Stimulated activated naive CD4-positive, alpha-beta T cell (primary cell): ENCODE data around the gene RNU5D-1.
"Not testable (repeated sequence)": the region's sequence is repeated elsewhere in the genome, so short reads cannot be mapped to it uniquely, and the experiment has no call there.

ENCODE experiments used
- DNase-seq, 6 experiments: peaks; one replicate each; lab custom pipeline; 2025; lab: John Stamatoyannopoulos, UW

The RNU5D-1 gene

DNA sequence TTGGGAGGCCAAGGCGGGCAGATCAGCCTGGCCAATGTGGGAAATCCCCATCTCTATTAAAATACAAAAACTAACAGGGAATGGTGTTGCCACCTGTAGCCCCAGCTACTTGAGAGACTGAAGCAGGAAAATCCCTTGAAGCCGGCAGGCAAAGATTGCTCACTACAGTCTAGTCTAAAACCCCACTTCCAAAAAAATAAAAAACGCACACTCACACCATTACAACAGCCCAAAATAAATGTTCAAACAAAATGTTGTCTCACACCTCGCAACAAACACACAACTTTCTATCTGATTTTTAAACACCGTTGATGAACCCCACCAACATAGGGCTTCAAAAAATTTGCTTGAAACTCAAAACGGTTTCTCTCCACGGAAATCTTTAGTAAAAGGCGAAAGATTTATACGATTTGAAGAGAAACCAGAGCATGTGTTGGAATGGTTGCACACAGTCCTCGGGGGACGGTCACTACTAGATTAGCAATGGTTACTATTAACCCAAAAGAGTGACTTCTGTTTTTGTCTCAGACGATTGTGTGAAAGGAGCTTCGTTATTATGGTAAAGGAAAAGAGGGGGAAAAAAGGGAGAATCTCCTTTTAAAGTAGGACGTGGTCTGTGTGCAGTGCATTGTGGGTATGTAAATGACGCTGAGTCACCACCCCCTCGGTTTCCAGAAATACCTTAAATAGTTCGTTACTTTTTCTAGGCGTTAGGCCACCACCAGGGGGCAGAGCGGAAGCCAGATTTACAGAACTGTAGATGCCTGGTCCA lies at the start of gene RNU5D-1:
Gene RNU5D-1 (minus strand): TSS at position 430 of the 772 bp plus-strand sequence.
- DNase-seq, result peak; percentile 80 to 93 (median 90)

DNA sequence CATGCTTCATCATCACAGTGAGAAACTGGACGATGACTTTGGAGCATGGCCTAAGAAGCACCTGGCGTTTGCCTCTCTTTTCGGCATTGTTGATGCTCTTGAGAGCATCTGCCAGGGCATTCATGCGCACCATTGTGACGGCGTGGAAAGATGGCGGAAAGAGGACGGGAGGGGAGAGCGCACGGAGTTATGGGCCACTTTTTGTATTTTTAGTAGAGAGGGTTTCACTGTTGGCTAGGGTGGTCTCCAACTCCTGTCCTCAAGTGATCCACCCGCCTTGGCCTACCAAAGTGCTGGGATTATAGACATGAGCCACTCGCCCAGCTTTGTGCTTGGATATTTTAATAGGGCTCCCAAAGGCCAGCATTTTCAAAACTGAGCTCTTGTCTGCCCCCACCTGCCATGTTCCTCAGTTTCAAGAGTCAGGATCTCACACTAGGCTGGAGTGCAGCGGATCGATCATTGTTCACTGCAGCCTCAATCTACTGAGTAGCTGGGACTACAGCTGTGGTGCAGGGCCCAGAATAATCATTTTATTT lies 49.7 kb upstream of the RNU5D-1 start:
- DNase-seq, result no peak

GRCh38 chr1:44778705-44779576 lies 48.0 kb upstream of the RNU5D-1 start:
- no peak for DNase-seq

DNA sequence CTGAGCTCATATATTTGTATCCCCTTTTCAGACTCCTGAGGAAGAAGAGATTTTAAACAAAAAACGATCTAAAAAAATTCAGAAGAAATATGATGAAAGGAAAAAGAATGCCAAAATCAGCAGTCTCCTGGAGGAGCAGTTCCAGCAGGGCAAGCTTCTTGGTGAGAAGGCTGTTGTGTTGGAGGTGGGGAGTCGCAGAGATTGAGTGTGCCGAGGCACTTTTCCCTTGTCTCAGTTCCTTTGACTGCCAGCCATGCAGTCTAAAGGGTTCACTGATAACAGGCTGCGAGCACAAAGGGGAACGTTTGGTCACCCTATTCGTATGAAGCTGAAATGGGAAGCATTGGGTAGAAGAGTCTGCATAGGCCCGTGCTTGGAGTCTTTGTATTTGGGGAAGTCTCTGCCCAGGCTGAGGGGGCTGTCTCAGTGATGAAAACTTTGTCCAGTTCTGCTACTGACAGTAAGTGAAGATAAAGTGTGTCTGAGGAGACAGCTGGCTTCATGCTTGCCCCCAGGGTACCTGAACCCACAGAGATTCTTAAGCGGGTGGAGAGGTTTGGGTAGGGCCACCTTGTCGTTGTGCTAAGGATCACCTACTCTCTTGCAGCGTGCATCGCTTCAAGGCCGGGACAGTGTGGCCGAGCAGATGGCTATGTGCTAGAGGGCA lies 47.1 kb upstream of the RNU5D-1 start:
- DNase-seq, result no peak

DNA sequence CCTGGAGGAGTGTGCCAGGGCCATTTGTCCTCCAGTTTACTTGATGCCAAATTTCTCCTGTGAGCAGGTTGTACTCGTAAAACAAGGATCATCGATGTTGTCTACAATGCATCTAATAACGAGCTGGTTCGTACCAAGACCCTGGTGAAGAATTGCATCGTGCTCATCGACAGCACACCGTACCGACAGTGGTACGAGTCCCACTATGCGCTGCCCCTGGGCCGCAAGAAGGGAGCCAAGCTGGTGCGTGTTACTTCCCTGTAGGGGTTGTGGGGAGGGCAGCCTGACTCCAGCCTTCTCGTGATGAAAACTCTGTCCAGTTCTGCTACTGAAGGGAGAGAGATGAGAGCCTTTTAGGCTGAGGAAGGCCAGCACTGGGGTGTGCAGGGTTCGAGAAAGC lies 46.6 kb upstream of the RNU5D-1 start:
- DNase-seq, result no peak

GRCh38 chr1:44776730-44777068 lies 45.7 kb upstream of the RNU5D-1 start:
- DNase-seq, result no peak

DNA sequence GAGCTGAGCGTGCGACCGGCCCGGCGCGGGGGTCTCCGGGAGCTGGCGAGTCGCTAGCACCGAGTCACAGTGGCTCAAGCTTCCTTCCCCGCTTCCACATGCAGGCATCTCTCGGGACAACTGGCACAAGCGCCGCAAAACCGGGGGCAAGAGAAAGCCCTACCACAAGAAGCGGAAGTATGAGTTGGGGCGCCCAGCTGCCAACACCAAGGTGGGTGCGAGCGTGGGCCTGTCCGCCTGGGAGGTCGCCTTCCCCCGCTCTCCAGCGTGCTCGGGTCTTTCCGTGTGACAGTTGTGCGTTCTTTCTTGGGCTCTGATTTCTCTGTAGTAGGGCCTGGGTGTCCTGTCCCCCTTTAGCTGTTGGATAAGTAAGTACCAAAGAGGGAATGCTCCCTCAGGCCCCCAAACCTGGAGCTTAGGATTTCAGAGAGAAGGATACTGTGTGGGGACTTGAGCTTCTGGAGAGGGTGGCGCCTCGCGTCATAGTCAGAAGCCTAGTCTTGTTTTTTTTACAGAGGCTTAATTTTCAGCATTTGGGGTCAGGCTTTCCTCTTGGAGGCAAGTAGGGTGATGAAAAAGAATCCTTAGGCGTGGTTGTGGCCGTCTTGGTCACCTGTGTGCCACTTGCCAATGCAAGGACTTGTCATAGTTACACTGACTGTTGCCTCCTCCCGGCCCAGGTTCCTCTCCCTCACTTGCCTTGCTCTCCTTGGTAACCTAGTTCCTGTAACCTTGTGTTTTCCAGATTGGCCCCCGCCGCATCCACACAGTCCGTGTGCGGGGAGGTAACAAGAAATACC lies 45.2 kb upstream of the RNU5D-1 start:
- DNase-seq, result peak in 4 of 6 experiments; percentile 41 to 58 (median 49)

DNA sequence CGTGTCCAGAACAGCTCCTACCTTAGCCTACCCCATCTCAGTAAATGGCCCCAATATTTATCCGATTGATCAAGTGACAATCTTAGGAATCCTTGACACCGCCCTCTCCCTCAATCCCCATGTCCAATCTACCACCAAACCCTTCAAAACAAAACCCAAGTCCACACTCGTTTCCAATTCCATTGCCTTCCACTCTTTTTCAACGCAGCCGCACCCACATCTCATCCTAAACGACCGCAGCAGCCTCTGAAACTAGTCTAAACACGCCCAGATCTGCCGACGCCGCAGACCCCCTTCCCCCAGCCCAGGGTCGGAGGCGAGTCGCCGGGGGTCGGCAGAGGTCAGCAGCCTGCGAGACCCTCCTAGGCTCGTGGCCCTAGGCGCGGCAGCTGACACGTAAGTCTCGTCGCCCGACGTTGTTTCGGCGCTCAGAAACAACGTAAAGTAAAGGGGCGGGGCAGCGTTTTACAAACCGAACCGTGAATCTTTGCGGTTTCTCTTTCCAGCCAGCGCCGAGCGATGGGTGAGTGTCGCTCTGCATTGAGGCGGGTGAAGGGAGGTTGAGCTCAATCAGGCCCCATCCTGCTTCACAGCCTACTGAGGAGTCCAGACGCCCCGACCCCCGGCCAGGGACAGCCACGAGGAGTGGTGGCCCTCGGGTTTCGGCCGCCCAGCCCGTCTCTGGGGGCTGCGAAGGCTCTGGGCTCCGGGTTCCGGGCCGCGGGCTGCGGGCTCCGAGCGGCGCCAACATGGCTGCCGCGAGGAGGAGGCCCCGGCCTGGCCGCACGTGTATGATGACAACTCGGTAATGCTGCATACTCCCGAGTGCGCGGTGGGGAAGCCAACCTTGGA lies 44.3 kb upstream of the RNU5D-1 start, which contains the start of gene RPS8:
Gene RPS8 (plus strand): TSS at position 463 of the 852 bp plus-strand sequence. CDS start 57 bp downstream, at position 520.
- DNase-seq, result peak; percentile 81 to 93 (median 84)

DNA sequence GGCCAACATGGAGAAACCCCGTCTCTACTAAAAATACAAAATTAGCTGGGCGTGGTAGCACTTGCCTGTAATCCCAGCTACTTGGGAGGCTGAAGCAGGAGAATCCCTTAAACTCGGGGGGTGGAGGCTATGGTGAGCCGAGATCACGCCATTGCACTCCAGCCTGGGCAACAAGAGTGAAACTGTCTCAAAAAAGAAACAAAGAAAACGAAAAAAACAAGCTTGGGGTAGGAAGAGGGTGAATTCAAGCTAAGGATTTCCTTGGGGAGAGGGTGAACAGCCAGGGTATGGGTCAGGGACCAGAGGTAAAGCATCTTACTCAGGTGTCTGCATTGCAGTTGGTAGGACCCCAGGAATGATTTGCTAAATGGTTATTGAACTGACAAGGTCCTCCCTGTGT lies 35.5 kb upstream of the RNU5D-1 start:
- not testable (repeated sequence) for DNase-seq

- DNase-seq, result no peak
These were observed 29.9 kb upstream of the RNU5D-1 start for GRCh38 chr1:44760876-44761275.

- DNase-seq, result no peak
These were observed 28.1 kb upstream of the RNU5D-1 start for GRCh38 chr1:44759077-44759476.

GRCh38 chr1:44757420-44757819 lies 26.4 kb upstream of the RNU5D-1 start:
- DNase-seq, result no peak

GRCh38 chr1:44747878-44748277 lies 16.9 kb upstream of the RNU5D-1 start:
- no peak for DNase-seq

GRCh38 chr1:44743211-44743610 lies 12.2 kb upstream of the RNU5D-1 start:
- DNase-seq, result no peak

- DNase-seq, result no peak
These were observed 9.2 kb upstream of the RNU5D-1 start for GRCh38 chr1:44740179-44740617.

GRCh38 chr1:44739307-44740178 lies 8.6 kb upstream of the RNU5D-1 start, which contains the start of gene KIF2C:
TSS of gene KIF2C (plus strand) at chr1:44739837. CDS start at chr1:44739933, 96 bp downstream.
- DNase-seq, result peak; percentile 91 to 94 (median 93)

DNA sequence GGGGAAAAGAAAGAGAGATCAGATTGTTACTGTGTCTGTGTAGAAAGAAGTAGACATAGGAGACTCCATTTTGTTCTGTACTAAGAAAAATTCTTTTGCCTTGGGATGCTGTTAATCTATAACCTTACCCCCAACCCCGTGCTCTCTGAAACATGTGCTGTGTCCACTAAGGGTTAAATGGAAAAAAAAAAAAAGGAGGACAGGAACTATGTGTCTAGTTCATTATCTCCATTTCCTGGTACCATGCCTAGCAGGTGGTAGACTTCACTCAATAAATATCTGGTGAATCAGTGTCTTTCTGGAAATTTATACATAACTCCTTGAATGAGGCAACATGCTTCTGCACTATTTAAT lies 8.0 kb upstream of the RNU5D-1 start:
- not testable (repeated sequence) for DNase-seq

GRCh38 chr1:44735992-44736391 lies 5.0 kb upstream of the RNU5D-1 start:
- DNase-seq, result no peak

DNA sequence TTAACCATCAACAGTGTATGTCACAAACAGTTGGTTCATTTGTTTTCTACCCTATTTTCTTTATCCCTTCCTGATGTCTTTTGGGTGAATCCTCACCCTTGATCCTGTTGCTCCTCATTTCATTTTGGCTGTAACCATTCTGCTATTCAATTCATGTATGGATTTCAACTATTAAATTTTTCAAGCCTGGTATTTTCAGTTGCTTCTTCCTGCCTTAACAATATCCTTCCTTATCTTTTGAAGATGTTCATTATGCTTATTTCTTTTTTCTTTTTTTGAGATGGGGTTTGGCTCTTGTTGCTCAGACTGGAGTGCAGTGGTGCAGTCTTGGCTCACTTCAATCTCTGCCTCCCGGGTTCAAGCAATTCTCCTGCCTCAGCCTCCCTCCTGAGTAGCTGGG lies 2.8 kb upstream of the RNU5D-1 start:
- DNase-seq, result no peak
